Kidney (tissue), 14 donors: ENCODE measurements around the gene GFRA1. TPM values are rescaled to one million over a fixed set of nuclear protein-coding genes. Genes with fewer than 3 reads are reported as not detected.

Source experiments
- DNase-seq, 5 donors: peaks; one replicate each; pipeline ENCODE4 v3.0.0-alpha.2; 2013 to 2020
- FAIRE-seq: peaks from 2 replicates; lab custom pipeline; 2012; peaks lifted over from hg19 to GRCh38; lab: Jason Lieb, UNC
- H3K27ac ChIP-seq, 2 donors: one replicate each; pipeline ENCODE4 v1.7.0; 2013; ENCODE audit warnings: low read depth in 2 of 2, low read length in 2 of 2, inconsistent platforms in 1 of 2
- H3K27me3 ChIP-seq: one replicate; pipeline ENCODE4 v1.7.1; 2013; ENCODE audit warnings: low read length, inconsistent platforms; ENCODE audit not compliant: control insufficient read depth, insufficient read depth
- H3K36me3 ChIP-seq, 3 donors: one replicate each; pipeline versions ENCODE4 v1.7.0 to v1.7.1; 2013; ENCODE audit warnings: low read length in 3 of 3, control low read depth in 1 of 3, inconsistent platforms in 1 of 3; ENCODE audit not compliant: insufficient read depth in 3 of 3, control insufficient read depth in 2 of 3
- H3K4me1 ChIP-seq, 3 donors: one replicate each; pipeline versions ENCODE4 v1.7.0 to v1.7.1; 2013; ENCODE audit warnings: low read length in 3 of 3, inconsistent platforms in 1 of 3, low read depth in 1 of 3; ENCODE audit not compliant: control insufficient read depth in 2 of 3, insufficient read depth in 2 of 3
- H3K4me3 ChIP-seq, 3 donors: one replicate each; pipeline versions ENCODE4 v1.7.0 to v1.8.1; 2013; ENCODE audit warnings: low read length in 3 of 3, control low read depth in 1 of 3, inconsistent platforms in 1 of 3
- H3K9ac ChIP-seq, 3 donors: one replicate each; pipeline versions ENCODE4 v1.7.0 to v1.7.1; 2013; ENCODE audit warnings: low read length in 3 of 3, control low read depth in 1 of 3, inconsistent platforms in 1 of 3
- H3K9me3 ChIP-seq, 3 donors: one replicate each; pipeline versions ENCODE4 v1.7.0 to v1.7.1; 2013; ENCODE audit warnings: low read length in 3 of 3, control low read depth in 1 of 3, inconsistent platforms in 1 of 3; ENCODE audit not compliant: control insufficient read depth in 2 of 3, insufficient read depth in 1 of 3
- intact Hi-C: fragments of 100-400 bp; cut with DNase I; formaldehyde crosslinking; loops from one replicate; pipeline ENCODE4 v1.11.1; 2022
- polyA plus RNA-seq: library from polyadenylated mRNA; stranded (reverse); fragments of 350-450 nt; fragmentation: Illumina TruSeq; extraction: RNeasy Lipid Tissue Mini Kit (QIAGEN cat#74804); gene quantifications from one replicate; pipeline ENCODE4 v1.2.3, GENCODE V29; 2014; ENCODE audit warnings: low read depth, low replicate concordance; ENCODE audit not compliant: insufficient read depth
- total RNA-seq: library from RNA; stranded (reverse); fragmentation: NEBNext Ultra II Directional; extraction: Animal tissue kit (Norgen Biotek cat#: 25700); gene quantifications from one replicate; pipeline ENCODE4 v1.2.1, GENCODE V29; 2021
- TF ChIP-seq, protein P1 (sequence below): IDR thresholded peaks from 3 replicates; pipeline ENCODE4 v1.5.1; 2012; ENCODE audit warnings: mild to moderate bottlenecking, moderate library complexity, borderline replicate concordance; ENCODE audit not compliant: insufficient read depth; ENCODE audit errors: extremely low read depth
- donor health status: control.
- donor health status: control.
- donor health status: control.
- donor health status: control.
- donor health status: control.
- donor health status: DM: yes; HTN: yes; CAD: no.
- donor health status: Normal renal cell carcinoma (clear cell type).

GFRA1 gene
- total and polyA plus RNA-seq, 2 donors from 2014 or later, result 3.0 to 22.3 TPM

DNA sequence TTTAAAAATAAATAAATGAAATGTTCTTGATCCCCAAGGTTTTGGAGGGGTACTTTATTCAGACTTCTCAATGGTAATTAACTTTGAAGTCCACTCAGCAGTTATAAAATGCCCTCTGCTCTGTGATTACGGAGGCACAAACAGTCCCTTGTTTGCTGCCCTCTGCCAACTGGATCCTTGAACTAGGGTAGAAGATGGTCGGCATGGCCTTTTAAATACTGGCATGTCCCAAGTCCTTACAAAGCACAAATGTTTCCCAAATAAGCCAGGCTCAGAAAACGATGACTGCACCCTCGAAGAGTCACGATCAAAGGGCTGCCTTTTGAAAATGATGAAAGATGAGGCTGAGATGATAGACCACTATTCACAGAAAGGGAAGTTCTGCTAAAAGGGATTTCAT, 47.0 kb downstream of the GFRA1 start:
- Histone ChIP-seq H3K4me1 (no peaks in the 10 kb centered on the region), H3K9me3 (no peaks in the 10 kb centered on the region), H3K27me3 (no peaks in the 10 kb centered on the region), H3K4me3 (no peak overlapping the region), H3K36me3 (no peaks in the 10 kb centered on the region), H3K9ac (no peak overlapping the region), H3K27ac (no peak overlapping the region)
- TF ChIP-seq, protein P1, sequence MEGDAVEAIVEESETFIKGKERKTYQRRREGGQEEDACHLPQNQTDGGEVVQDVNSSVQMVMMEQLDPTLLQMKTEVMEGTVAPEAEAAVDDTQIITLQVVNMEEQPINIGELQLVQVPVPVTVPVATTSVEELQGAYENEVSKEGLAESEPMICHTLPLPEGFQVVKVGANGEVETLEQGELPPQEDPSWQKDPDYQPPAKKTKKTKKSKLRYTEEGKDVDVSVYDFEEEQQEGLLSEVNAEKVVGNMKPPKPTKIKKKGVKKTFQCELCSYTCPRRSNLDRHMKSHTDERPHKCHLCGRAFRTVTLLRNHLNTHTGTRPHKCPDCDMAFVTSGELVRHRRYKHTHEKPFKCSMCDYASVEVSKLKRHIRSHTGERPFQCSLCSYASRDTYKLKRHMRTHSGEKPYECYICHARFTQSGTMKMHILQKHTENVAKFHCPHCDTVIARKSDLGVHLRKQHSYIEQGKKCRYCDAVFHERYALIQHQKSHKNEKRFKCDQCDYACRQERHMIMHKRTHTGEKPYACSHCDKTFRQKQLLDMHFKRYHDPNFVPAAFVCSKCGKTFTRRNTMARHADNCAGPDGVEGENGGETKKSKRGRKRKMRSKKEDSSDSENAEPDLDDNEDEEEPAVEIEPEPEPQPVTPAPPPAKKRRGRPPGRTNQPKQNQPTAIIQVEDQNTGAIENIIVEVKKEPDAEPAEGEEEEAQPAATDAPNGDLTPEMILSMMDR, result no peak
- FAIRE-seq (no peak), DNase-seq (no peak)
- intact Hi-C loops, result no loop called here

DNA sequence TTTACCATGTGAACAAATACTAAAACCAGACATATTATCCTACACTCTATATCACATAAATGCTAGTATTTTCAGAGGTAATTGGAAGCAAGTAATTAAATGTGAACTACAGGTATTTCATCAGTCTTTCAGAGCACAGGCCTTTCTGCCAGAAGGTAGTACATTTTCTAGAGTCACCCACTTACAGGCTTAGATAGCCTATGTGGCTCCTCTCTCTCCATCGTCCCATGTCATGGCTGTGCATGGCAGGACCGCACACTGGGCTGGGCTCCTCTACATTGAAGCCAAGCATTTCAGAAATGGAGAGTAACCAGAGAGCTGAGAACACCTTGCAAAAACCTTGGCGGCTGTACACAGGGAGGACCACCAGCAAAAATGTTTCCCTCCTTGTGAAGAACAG, 49.7 kb downstream of the GFRA1 start:
- TF ChIP-seq, protein P1, result no peak
- no peaks in the 10 kb centered on the region for H3K36me3 ChIP-seq
- intact Hi-C loops, result no loop called here
- no peaks in the 10 kb centered on the region for H3K27me3 ChIP-seq
- H3K9me3 ChIP-seq, result no peaks in the 10 kb centered on the region
- H3K27ac ChIP-seq, result no peak overlapping the region
- H3K4me3 ChIP-seq, result no peak overlapping the region
- H3K9ac ChIP-seq, result no peak overlapping the region
- no peaks in the 10 kb centered on the region for H3K4me1 ChIP-seq
- FAIRE-seq (no peak), DNase-seq (no peak)

DNA sequence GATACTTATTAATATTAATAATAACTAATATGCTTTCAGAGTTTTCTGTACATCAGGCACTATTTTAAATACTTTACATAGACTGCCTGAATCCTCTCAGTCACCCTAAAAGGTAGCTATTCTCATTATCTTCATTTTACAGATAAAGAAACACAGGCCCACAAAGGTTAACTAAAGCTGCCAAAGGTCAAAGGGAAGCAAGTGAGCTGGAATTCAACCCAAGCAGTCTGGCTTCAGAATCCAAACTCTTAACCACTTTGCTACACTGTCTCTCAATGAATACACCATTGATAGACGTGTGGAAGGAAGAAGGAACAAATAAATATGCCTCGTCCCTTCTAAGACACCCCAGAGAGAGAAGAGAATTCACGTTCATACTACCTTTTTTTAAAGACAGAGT, 52.0 kb downstream of the GFRA1 start:
- FAIRE-seq (no peak), DNase-seq (no peak)
- Histone ChIP-seq H3K36me3 (no peaks in the 10 kb centered on the region), H3K9me3 (no peaks in the 10 kb centered on the region), H3K4me1 (peaks cover 0 to 6% (median 0%) of the 10 kb centered on the region in 3 donors), H3K27me3 (no peaks in the 10 kb centered on the region), H3K27ac (no peak overlapping the region), H3K4me3 (no peak overlapping the region), H3K9ac (no peak overlapping the region)
- TF ChIP-seq, protein P1, result no peak
- intact Hi-C loops, result no loop called here

DNA sequence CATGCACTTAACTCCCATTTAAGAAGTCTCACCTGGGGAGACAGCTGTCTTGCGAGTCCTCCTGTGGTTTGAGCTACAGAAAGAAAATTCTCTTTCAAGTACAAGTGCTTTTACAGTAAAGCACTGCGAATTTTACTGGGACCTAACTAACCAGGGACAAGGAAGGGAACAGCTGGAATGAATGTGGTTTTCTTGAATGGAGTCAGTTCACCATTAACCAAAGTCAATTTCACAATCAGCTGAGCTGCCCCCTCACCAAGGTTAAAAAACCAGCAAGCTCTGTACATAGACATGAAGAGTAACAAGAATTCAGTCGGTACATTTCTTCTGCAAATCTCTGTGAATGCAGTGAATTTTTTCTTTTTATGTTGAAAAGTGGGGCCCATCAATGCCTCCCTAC, 56.3 kb downstream of the GFRA1 start:
- no peaks in the 10 kb centered on the region for H3K36me3 ChIP-seq
- H3K4me3 ChIP-seq, result no peak overlapping the region
- intact Hi-C loops, result no loop called here
- FAIRE-seq, result no peak
- H3K27me3 ChIP-seq, result no peaks in the 10 kb centered on the region
- peak in 1 of 5 donors; percentile 39 for DNase-seq
- TF ChIP-seq, protein P1, result no peak
- no peak overlapping the region for H3K27ac ChIP-seq
- H3K4me1 ChIP-seq, result peaks cover 0 to 6% (median 0%) of the 10 kb centered on the region in 3 donors
- no peak overlapping the region for H3K9ac ChIP-seq
- H3K9me3 ChIP-seq, result no peaks in the 10 kb centered on the region
